GM12891 (cell line): ENCODE results near the gene ZFP28.

Experiments used
- POLR2A ChIP-seq: IDR thresholded peaks from 2 replicates; pipeline ENCODE4 v1.6.1; 2011; ENCODE audit warnings: low read depth, low read length, control low read depth
- POLR2AphosphoS5 ChIP-seq: IDR thresholded peaks from 2 replicates; pipeline ENCODE4 v1.6.1; 2011; ENCODE audit warnings: low read depth, low read length, control low read depth
- POU2F2 ChIP-seq: IDR thresholded peaks from 2 replicates; pipeline ENCODE4 v1.6.1; 2011; ENCODE audit warnings: low read depth, mild to moderate bottlenecking, control low read depth, low read length, moderate library complexity
- SPI1 ChIP-seq: IDR thresholded peaks from 2 replicates; pipeline ENCODE4 v1.6.1; 2011; ENCODE audit warnings: low read depth, low read length, control low read depth

GRCh38 chr19:56547535-56547934 lies 8.8 kb downstream of the ZFP28 start:
- TF ChIP-seq POU2F2 (no peak), POLR2A (no peak), POLR2AphosphoS5 (no peak), SPI1 (no peak)
